BE2C (cell line): Measurements from ENCODE around the gene GLYAT.

ENCODE experiments used
- DNase-seq: peaks from one replicate; pipeline ENCODE4 v3.0.0-alpha.2; 2020
- H3K27me3 ChIP-seq: fragments of 250-450 bp; sonication (Bioruptor Pico); 2 replicates; pipeline ENCODE4 v1.5.1; 2020; ENCODE audit warnings: mild to moderate bottlenecking
- H3K36me3 ChIP-seq: fragments of 250-450 bp; sonication (Bioruptor Pico); 2 replicates; pipeline ENCODE4 v1.5.1; 2020; ENCODE audit warnings: mild to moderate bottlenecking
- H3K4me1 ChIP-seq: fragments of 250-450 bp; sonication (Bioruptor Pico); 2 replicates; pipeline ENCODE4 v1.5.1; 2020
- H3K4me3 ChIP-seq: 2 replicates; pipeline ENCODE4 v1.5.1; 2011; ENCODE audit warnings: low read depth, low read length
- H3K9me3 ChIP-seq: fragments of 250-450 bp; sonication (Bioruptor Pico); 2 replicates; pipeline ENCODE4 v1.5.1; 2020
- TF ChIP-seq, protein P1 (sequence below): IDR thresholded peaks from 2 replicates; pipeline ENCODE4 v1.5.1; 2012; ENCODE audit warnings: mild to moderate bottlenecking, low read depth, low read length

The GLYAT gene

DNA sequence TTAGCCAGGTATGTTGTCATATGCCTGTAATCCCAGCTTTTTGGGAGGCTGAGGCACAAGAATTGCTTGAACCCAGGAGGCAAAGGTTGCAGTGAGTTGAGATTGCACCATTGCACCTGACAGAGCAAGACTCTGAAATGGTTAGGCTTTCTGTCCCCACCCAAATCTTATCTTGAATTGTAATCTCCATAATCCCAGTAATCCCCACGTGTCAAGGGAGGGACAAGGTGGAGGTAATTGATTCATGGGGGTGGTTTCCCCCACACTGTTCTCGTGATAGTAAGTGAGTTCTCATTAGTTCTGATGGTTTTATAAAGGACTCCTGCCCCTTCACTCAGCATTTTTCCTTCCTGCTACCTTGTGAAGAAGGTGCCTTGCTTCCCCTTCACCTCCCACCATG is 37.6 kb upstream of the GLYAT start:
- Histone ChIP-seq H3K4me1 (no peaks in the 10 kb centered on the region), H3K27me3 (no peaks in the 10 kb centered on the region), H3K4me3 (no peak overlapping the region), H3K9me3 (no peaks in the 10 kb centered on the region), H3K36me3 (no peaks in the 10 kb centered on the region)
- DNase-seq: no peak
- TF ChIP-seq, protein P1, sequence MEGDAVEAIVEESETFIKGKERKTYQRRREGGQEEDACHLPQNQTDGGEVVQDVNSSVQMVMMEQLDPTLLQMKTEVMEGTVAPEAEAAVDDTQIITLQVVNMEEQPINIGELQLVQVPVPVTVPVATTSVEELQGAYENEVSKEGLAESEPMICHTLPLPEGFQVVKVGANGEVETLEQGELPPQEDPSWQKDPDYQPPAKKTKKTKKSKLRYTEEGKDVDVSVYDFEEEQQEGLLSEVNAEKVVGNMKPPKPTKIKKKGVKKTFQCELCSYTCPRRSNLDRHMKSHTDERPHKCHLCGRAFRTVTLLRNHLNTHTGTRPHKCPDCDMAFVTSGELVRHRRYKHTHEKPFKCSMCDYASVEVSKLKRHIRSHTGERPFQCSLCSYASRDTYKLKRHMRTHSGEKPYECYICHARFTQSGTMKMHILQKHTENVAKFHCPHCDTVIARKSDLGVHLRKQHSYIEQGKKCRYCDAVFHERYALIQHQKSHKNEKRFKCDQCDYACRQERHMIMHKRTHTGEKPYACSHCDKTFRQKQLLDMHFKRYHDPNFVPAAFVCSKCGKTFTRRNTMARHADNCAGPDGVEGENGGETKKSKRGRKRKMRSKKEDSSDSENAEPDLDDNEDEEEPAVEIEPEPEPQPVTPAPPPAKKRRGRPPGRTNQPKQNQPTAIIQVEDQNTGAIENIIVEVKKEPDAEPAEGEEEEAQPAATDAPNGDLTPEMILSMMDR: no peak

DNA sequence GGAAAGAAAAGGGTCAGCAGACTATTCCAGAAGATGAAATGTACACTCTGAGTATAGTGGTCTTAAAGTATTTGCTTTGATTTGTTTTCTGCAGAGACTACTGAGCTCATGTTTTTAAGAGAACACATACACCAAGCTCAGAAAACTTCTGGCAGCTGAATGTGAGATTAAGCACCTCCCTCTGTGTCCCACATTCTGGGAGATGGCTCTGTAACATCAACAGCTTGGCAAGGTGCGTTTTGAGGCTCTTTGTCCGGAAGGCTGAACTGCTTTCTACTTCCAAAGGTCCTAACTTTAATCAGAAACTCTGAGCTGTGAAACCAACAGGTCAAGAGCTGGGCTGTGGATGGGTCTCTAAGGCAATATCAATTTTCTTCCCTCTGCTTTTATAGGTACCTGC is 36.4 kb upstream of the GLYAT start:
- no peaks in the 10 kb centered on the region for H3K36me3 ChIP-seq
- H3K4me1 ChIP-seq: no peaks in the 10 kb centered on the region
- H3K9me3 ChIP-seq: no peaks in the 10 kb centered on the region
- TF ChIP-seq, protein P1: no peak
- no peak overlapping the region for H3K4me3 ChIP-seq
- H3K27me3 ChIP-seq: no peaks in the 10 kb centered on the region
- DNase-seq: no peak

DNA sequence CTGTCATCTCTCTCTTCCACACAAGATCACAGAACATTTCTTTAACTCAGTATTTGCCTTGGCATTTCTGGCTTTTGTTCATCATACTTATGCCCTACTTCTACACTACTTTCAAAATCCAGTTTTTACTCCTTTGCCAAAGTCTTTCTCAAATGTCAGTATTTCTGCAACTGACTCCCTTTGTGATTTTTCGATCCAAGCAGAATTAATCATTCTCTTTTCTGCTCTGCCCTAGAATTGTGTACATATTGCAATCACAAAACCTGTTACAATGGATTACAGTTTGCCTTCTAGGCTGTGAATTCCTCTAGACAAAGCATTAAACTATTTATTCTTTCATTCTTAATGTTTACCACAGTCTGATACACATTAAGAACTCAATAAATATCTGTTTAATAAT is 33.3 kb upstream of the GLYAT start:
- TF ChIP-seq, protein P1: no peak
- DNase-seq: no peak
- no peaks in the 10 kb centered on the region for H3K9me3 ChIP-seq

DNA sequence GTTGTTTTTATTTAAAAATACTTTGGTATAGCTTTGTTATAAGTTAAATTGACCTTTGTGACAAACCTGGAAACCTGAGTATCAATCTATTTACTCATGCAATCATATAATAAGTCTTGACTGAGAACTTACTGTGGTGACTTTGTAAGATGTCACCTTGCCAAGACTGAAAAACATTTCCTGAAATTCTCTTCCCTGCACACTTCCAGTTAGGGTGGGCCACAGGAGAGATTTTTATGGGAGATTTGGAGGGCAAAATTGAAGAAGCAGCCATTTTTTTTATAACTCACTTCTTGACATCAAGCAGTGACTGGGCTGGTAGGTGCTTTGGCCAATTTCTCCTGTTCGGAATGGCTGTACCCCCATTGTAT is 31.4 kb upstream of the GLYAT start:
- Histone ChIP-seq H3K36me3 (no peaks in the 10 kb centered on the region), H3K4me1 (no peaks in the 10 kb centered on the region), H3K4me3 (no peak overlapping the region), H3K27me3 (no peaks in the 10 kb centered on the region), H3K9me3 (no peaks in the 10 kb centered on the region)
- DNase-seq: no peak
- TF ChIP-seq, protein P1: no peak

More for the DNA sequence above, 33.3 kb upstream of the GLYAT start:
- Histone ChIP-seq H3K36me3 (no peaks in the 10 kb centered on the region), H3K27me3 (no peaks in the 10 kb centered on the region), H3K4me3 (no peak overlapping the region), H3K4me1 (no peaks in the 10 kb centered on the region)

DNA sequence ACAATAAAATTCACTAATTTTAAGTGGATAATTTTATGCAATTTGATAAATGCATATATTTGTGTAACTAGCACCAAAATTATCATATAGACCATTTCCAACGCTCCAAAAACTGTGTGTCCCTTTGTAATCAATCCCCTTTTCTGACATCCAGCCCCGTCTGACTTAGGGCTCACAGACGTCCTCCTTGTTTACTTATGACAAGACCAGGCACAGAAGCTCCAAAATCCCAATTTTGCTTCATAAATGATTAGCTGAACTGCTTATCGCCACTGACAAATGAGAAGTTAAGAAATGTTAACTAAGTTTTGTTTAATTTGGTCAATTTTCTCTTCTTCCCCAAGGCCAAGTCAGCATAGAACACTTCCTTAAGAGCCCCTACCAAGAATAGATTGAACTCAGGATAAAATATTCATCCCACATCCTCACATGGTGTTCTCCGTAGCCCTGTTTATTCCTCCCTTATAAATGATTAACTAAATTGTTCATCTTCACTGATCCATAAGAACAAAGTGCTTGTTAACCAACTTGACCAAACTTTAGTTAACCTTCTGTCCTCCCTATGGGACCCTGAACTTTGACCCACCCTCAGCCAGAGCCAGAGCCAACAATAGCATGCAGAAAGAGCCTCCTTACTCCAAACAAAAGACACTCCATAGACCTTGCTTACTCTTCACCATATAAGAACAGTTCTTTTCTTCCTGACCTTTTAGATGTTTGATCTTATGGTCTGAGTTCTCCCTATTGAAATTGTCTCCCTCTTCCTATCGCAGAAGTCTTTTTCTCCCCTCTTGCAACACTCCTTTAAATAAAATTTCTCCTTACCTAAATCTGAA is 30.8 kb upstream of the GLYAT start:
- TF ChIP-seq, protein P1: no peak
- H3K27me3 ChIP-seq: no peaks in the 10 kb centered on the region
- H3K9me3 ChIP-seq: no peaks in the 10 kb centered on the region
- H3K36me3 ChIP-seq: no peaks in the 10 kb centered on the region
- H3K4me1 ChIP-seq: no peaks in the 10 kb centered on the region
- no peak overlapping the region for H3K4me3 ChIP-seq
- no peak for DNase-seq

DNA sequence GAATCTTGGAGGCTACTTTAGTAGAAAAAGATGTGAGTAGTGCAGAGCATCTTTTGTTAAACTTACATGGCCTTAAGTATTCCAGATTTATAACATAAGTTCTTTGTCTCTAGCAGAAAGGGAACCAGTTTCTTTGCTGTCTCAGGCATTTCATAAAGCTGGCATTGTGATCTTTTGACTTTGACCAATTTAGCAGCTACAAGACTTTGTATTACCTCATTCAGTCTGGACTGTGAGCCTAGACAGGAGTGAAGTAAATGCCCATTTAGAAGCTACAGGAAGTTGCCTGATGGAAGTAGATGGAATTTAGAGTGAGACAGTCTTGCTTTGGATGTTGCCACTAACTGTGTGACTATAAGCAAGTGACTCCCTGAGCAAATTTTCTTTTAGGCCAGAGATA is 25.7 kb upstream of the GLYAT start:
- Histone ChIP-seq H3K4me3 (no peak overlapping the region), H3K9me3 (no peaks in the 10 kb centered on the region), H3K4me1 (no peaks in the 10 kb centered on the region), H3K36me3 (no peaks in the 10 kb centered on the region), H3K27me3 (no peaks in the 10 kb centered on the region)
- TF ChIP-seq, protein P1: no peak
- DNase-seq: no peak
